Activated CD4-positive, alpha-beta memory T cell treated with anti-CD3 and anti-CD28 coated beads, Interleukin-2, amount 10 ng/mL, durations not matched to agents 7 days and 5 days (primary cell): ENCODE measurements around the gene SLC9A9. TPM values are rescaled to one million over a fixed set of nuclear protein-coding genes. Genes with fewer than 3 reads are reported as not detected.

Experiments
- CTCF ChIA-PET: fragments of 350-600 bp; sonication (Branson Sonifier 250); formaldehyde crosslinking; loops from one replicate; lab custom pipeline; 2021; ENCODE audit warnings: antibody characterized with exemption, inconsistent platforms; lab: Charles Lee
- POLR2A ChIA-PET: fragments of 350-600 bp; sonication (Branson Sonifier 250); formaldehyde crosslinking; loops from one replicate; lab custom pipeline; 2021; ENCODE audit warnings: antibody characterized with exemption; lab: Charles Lee
- DNase-seq: peaks from one replicate; pipeline ENCODE4 v3.0.0-alpha.2; 2020
- H3K27ac Mint-ChIP-seq: one replicate; pipeline ENCODE4 v1.8.0; 2021; ENCODE audit warnings: mild to moderate bottlenecking, mixed read lengths
- H3K27me3 Mint-ChIP-seq: one replicate; pipeline ENCODE4 v1.8.0; 2021; ENCODE audit warnings: mixed read lengths
- H3K36me3 Mint-ChIP-seq: one replicate; pipeline ENCODE4 v1.8.0; 2021; ENCODE audit warnings: low read depth, mixed read lengths
- H3K4me1 Mint-ChIP-seq: one replicate; pipeline ENCODE4 v1.8.0; 2021; ENCODE audit warnings: mixed read lengths
- H3K4me3 Mint-ChIP-seq: one replicate; pipeline ENCODE4 v1.8.0; 2021; ENCODE audit warnings: mild to moderate bottlenecking, mixed read lengths
- H3K9me3 Mint-ChIP-seq: one replicate; pipeline ENCODE4 v1.8.0; 2021; ENCODE audit warnings: mixed read lengths
- total RNA-seq, 2 experiments: library from RNA; stranded (reverse); gene quantifications; one replicate each; pipeline ENCODE4 v1.2.3, GENCODE V29; 2021

The SLC9A9 gene
- total RNA-seq, 2 experiments from 2014 or later: 16.9 to 18.5 TPM

DNA sequence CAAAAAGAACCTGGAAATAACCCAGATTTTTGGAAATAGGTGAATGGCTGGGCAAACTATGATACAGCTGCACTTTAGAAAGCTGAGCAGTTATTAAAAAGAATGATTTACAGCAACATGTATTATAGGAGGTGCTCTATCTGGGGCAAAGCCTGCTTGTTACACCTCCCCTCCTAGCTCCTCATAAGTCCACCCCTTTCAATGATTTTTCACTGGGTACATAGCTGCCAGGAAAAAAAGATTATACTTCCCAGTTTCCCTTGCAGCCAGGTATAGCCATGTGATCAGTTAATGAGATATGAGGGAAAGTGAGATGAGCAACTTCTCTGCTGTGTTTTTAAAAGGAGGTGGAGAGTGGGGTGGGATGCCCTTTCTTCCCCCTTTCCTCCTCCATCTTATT is 631.0 kb downstream of the SLC9A9 start:
- POLR2A ChIA-PET: no interaction called here
- Mint-ChIP-seq H3K4me1 (no peaks in the 10 kb centered on the region), H3K27ac (no peak overlapping the region), H3K9me3 (no peaks in the 10 kb centered on the region), H3K27me3 (peaks cover 5% of the 10 kb centered on the region), H3K36me3 (no peaks in the 10 kb centered on the region), H3K4me3 (no peak overlapping the region)
- CTCF ChIA-PET: no interaction called here
- DNase-seq: no peak

- POLR2A ChIA-PET: no interaction called here
- Mint-ChIP-seq H3K9me3 (no peaks in the 10 kb centered on the region), H3K36me3 (no peaks in the 10 kb centered on the region), H3K4me1 (no peaks in the 10 kb centered on the region), H3K27ac (no peak overlapping the region), H3K4me3 (no peak overlapping the region), H3K27me3 (peaks cover 5% of the 10 kb centered on the region)
- CTCF ChIA-PET: no interaction called here
- no peak for DNase-seq
Measured at GRCh38 chr3:143216709-143217182, 631.5 kb downstream of the SLC9A9 start.

Other genes starting within 250 kb of the SLC9A9 start
- gene DIPK2A, start 123.4 kb upstream of the SLC9A9 start, total RNA-seq: 10 to 100 TPM; 20.6 to 21.4 TPM